Measurements from ENCODE around the gene OPALIN.

Gene OPALIN

GRCh38 chr10:96358851-96359540 lies at the start of gene OPALIN:
Gene OPALIN, minus strand, starts transcription at chr10:96359002. Its CDS starts 106 bp downstream, at chr10:96358896.
- ATAC-seq, result no peak
- no peak for TF ChIP-seq ISL1 (CRISPR knock-in tag; IDR thresholded peaks at IDR 0.05)
- no peak for TF ChIP-seq TCF4 (CRISPR knock-in tag; IDR thresholded peaks at IDR 0.05; ENCODE audit: borderline replicate concordance)
- no peak for TF ChIP-seq PATZ1 (CRISPR knock-in tag; IDR thresholded peaks at IDR 0.05; ENCODE audit: borderline replicate concordance)
- no peak for TF ChIP-seq ZFP30 (CRISPR knock-in tag; IDR thresholded peaks at IDR 0.05)
- TF ChIP-seq BACH2 (CRISPR knock-in tag; IDR thresholded peaks at IDR 0.05; ENCODE audit: borderline replicate concordance), result no peak
- TF ChIP-seq CSRNP3 (CRISPR knock-in tag; IDR thresholded peaks at IDR 0.05), result no peak
- no peak for TF ChIP-seq PPARA (CRISPR knock-in tag; IDR thresholded peaks at IDR 0.05; ENCODE audit: borderline replicate concordance)
- TF ChIP-seq OSR1 (CRISPR knock-in tag; IDR thresholded peaks at IDR 0.05), result no peak
- TF ChIP-seq ESRRG (CRISPR knock-in tag; IDR thresholded peaks at IDR 0.05), result no peak
- TF ChIP-seq RARB (CRISPR knock-in tag; IDR thresholded peaks at IDR 0.05), result no peak

GRCh38 chr10:96408201-96408600 lies 49.4 kb upstream of the OPALIN start:
- TF ChIP-seq CREB5 (CRISPR knock-in tag; IDR thresholded peaks at IDR 0.05; ENCODE audit: low read depth) (no peak), CSRNP3 (CRISPR knock-in tag; IDR thresholded peaks at IDR 0.05) (no peak), TCF4 (CRISPR knock-in tag; IDR thresholded peaks at IDR 0.05; ENCODE audit: borderline replicate concordance) (no peak), ZNF8 (CRISPR knock-in tag; IDR thresholded peaks at IDR 0.05) (no peak), ZNF70 (CRISPR knock-in tag; IDR thresholded peaks at IDR 0.05) (no peak)
- no peak for ATAC-seq

- TF ChIP-seq ZNF565 (CRISPR knock-in tag; conservative IDR thresholded peaks at IDR 0.05; ENCODE audit: low read depth) (no peak), ZNF8 (CRISPR knock-in tag; IDR thresholded peaks at IDR 0.05) (no peak), GLIS3 (CRISPR knock-in tag; IDR thresholded peaks at IDR 0.05) (no peak), BACH2 (CRISPR knock-in tag; IDR thresholded peaks at IDR 0.05; ENCODE audit: borderline replicate concordance) (no peak), TSHZ2 (CRISPR knock-in tag; IDR thresholded peaks at IDR 0.05) (no peak), OSR1 (CRISPR knock-in tag; IDR thresholded peaks at IDR 0.05) (no peak), POU6F1 (CRISPR knock-in tag; IDR thresholded peaks at IDR 0.05; ENCODE audit: borderline replicate concordance, low read depth) (no peak), ISL1 (CRISPR knock-in tag; IDR thresholded peaks at IDR 0.05) (no peak), TOX (CRISPR knock-in tag; IDR thresholded peaks at IDR 0.05; ENCODE audit: borderline replicate concordance) (no peak), CSRNP3 (CRISPR knock-in tag; IDR thresholded peaks at IDR 0.05) (no peak), CREB5 (CRISPR knock-in tag; IDR thresholded peaks at IDR 0.05; ENCODE audit: low read depth) (no peak), ESRRG (CRISPR knock-in tag; IDR thresholded peaks at IDR 0.05) (no peak), ARNTL (CRISPR knock-in tag; IDR thresholded peaks at IDR 0.05; ENCODE audit: borderline replicate concordance, low read depth) (no peak), PPARA (CRISPR knock-in tag; IDR thresholded peaks at IDR 0.05; ENCODE audit: borderline replicate concordance) (no peak), ZFP3 (CRISPR knock-in tag; IDR thresholded peaks at IDR 0.05) (no peak)
- ATAC-seq, result no peak
These were observed 48.8 kb upstream of the OPALIN start for GRCh38 chr10:96407560-96408069.
